Measurements from ENCODE around the gene ASTN2. TPM values are rescaled to one million over a fixed set of nuclear protein-coding genes. Genes with fewer than 3 reads are reported as not detected.

Gene ASTN2
- total and polyA plus RNA-seq, 2 experiments from 2014 or later: 7.0 to 24.6 TPM

GRCh38 chr9:116716438-116716837, 698.4 kb downstream of the ASTN2 start:
- peaks cover 20% of the 10 kb centered on the region for H3K4me1 ChIP-seq (ENCODE audit: insufficient read depth)
- H3K4me3 Mint-ChIP-seq: no peak overlapping the region
- no peak overlapping the region for H3K4me2 ChIP-seq
- H4K20me1 ChIP-seq (replicated peaks; ENCODE audit: insufficient read depth): 0 out of 2 replicates have a peak, but pooled peaks cover 4% of the 10 kb centered on the region
- no peaks in the 10 kb centered on the region for H3K79me2 ChIP-seq (replicated peaks; ENCODE audit: insufficient read depth)
- no peaks in the 10 kb centered on the region for H3F3A ChIP-seq (replicated peaks; ENCODE audit: low read depth)
- no peak overlapping the region for H3K4me3 ChIP-seq
- no peaks in the 10 kb centered on the region for H3K27me3 Mint-ChIP-seq (ENCODE audit: insufficient read depth, low read depth, poor library complexity)
- ATAC-seq: no peak
- no peak overlapping the region for H3K27ac Mint-ChIP-seq
- H3K27me3 ChIP-seq (ENCODE audit: insufficient read depth): no peaks in the 10 kb centered on the region
- no peak overlapping the region for H3K27ac ChIP-seq (ENCODE audit: low read depth)
- H3K9me2 ChIP-seq (ENCODE audit: insufficient read depth): peaks cover 10% of the 10 kb centered on the region; the same call in 1 of the 2 replicates
- H3K36me3 Mint-ChIP-seq (ENCODE audit: low read depth): no peaks in the 10 kb centered on the region
- no peak overlapping the region for H2AFZ ChIP-seq
- peaks cover 27% of the 10 kb centered on the region for H3K4me1 Mint-ChIP-seq
- TF ChIP-seq ZNF462 (CRISPR knock-in tag; IDR thresholded peaks at IDR 0.05) (no peak), NANOG (IDR thresholded peaks at IDR 0.05; ENCODE audit: borderline replicate concordance) (no peak), CREB1 (CRISPR knock-in tag; IDR thresholded peaks at IDR 0.05; ENCODE audit: low read depth) (no peak), JUNB (IDR thresholded peaks at IDR 0.05; ENCODE audit: unreplicated experiment) (no peak), EZH2phosphoT487 (IDR thresholded peaks at IDR 0.05; ENCODE audit: unreplicated experiment) (no peak), POLR2AphosphoS5 (IDR thresholded peaks at IDR 0.05; ENCODE audit: low read depth) (no peak), ZNF114 (CRISPR knock-in tag; IDR thresholded peaks at IDR 0.05) (no peak), ETS1 (IDR thresholded peaks at IDR 0.05) (no peak), ZNF331 (CRISPR knock-in tag; IDR thresholded peaks at IDR 0.05; ENCODE audit: low read depth) (no peak), EZH2 (IDR thresholded peaks at IDR 0.05; ENCODE audit: low read depth, unreplicated experiment) (no peak), CTCF (conservative IDR thresholded peaks at IDR 0.05; ENCODE audit: low read depth in 2 of 2) (no peak), STAT1 (IDR thresholded peaks at IDR 0.05; ENCODE audit: unreplicated experiment) (no peak)
- TF ChIP-seq, protein P1, sequence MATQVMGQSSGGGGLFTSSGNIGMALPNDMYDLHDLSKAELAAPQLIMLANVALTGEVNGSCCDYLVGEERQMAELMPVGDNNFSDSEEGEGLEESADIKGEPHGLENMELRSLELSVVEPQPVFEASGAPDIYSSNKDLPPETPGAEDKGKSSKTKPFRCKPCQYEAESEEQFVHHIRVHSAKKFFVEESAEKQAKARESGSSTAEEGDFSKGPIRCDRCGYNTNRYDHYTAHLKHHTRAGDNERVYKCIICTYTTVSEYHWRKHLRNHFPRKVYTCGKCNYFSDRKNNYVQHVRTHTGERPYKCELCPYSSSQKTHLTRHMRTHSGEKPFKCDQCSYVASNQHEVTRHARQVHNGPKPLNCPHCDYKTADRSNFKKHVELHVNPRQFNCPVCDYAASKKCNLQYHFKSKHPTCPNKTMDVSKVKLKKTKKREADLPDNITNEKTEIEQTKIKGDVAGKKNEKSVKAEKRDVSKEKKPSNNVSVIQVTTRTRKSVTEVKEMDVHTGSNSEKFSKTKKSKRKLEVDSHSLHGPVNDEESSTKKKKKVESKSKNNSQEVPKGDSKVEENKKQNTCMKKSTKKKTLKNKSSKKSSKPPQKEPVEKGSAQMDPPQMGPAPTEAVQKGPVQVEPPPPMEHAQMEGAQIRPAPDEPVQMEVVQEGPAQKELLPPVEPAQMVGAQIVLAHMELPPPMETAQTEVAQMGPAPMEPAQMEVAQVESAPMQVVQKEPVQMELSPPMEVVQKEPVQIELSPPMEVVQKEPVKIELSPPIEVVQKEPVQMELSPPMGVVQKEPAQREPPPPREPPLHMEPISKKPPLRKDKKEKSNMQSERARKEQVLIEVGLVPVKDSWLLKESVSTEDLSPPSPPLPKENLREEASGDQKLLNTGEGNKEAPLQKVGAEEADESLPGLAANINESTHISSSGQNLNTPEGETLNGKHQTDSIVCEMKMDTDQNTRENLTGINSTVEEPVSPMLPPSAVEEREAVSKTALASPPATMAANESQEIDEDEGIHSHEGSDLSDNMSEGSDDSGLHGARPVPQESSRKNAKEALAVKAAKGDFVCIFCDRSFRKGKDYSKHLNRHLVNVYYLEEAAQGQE (IDR thresholded peaks at IDR 0.05; ENCODE audit: unreplicated experiment): no peak
- DNase-seq (ENCODE audit: low spot score): no peak
- no peaks in the 10 kb centered on the region for H3K36me3 ChIP-seq (ENCODE audit: insufficient read depth)
- H3K9me3 Mint-ChIP-seq: no peaks in the 10 kb centered on the region

Data from GM23338 (cell line).